GM19193 (cell line): Measurements from ENCODE around the gene GABRD.

Source experiments
- POLR2A ChIP-seq: IDR thresholded peaks from 4 replicates; pipeline ENCODE4 v1.6.1; 2011; ENCODE audit not compliant: insufficient read depth, insufficient read length; ENCODE audit errors: extremely low read depth

Gene GABRD

DNA sequence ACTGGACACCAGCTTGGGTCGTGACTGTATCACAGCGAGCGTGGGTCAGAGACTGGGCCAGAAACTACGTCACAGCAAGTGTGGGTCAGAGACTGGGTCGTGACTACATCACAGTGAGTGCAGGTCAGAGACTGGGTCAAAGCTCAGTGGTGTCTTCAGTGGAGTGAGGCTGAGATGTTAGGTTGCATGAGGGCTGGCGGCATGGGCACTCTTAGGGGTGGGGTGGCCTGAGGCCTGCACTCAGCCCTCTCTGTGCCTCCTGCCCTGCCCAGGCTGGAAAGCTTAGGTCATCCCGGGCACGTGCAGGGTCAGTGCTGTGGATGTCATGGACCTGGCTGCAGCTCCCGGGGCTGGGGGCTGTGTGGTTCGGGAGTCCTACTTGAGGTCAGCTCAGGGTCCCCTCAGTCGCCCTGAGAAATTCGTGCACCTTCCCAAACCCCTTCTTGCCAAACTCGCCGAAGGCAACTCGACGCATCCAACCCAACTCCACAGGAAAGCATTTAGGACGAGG lies 34.5 kb upstream of the GABRD start:
- no peak for TF ChIP-seq POLR2A

DNA sequence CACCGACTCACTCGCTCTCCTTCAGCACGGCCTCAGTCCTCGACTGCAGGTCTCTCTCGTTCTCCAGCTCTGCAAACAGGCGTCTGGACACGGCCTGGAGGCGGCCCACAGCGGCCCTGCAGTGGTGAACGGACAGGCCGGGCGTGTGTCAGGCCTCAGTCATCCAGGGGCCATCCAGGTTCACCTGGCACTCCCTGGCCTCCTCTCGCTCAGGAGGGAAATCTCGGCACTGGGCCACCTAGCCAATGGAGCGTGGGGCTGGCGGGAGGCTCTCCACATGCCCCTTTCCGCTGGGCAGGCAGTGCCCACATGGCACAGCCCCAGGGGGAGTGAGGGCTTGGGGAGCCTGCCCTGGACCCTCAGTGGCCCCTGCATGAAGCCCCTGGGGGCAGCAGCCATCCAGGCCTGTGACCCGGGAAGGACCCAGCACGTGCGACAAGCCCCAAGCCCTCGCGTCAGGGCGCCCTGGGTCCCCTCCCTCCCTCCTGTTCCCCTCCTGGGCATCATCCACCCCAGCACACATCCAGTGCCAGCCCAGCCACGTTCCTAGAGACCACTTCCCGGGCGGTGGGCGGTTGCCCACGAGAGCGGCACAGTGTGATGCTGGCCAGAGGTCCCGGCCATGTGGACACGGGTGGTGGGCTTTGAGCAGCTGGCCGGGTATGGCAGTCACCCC lies 33.6 kb upstream of the GABRD start:
- no peak for TF ChIP-seq POLR2A

DNA sequence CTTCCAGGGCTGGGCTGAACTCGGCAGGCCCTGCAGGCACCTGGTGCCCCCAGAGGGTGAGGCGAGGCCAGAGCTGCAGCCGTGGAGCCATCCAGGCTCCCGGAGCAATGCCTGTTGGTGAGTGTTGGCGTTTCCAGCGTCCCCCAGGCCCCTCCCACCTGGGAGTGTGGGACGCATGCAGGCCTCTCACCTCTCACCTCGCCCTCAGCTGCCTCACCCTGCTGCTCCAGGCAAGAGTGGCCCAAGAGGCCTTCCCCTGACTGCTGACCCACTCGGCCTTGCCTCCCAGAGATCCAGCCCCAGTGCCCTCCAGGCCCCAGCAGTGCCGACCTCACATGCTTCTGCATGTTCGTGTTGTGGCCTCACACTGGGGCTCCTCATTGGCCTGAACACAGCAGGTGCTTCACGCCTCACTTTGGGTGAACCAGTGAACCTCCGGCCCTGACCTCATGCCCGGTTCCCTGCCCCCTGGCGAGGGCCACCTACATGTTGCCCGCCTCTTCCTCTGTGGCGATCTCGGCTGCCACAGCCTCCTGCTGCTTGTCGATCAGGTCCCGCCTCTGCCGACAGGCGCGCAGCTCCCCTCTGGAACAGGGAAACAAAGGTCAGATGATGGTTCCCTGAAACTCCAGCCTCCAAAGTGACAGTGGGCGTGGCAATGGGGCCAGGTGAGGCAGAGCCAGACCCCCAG lies 32.5 kb upstream of the GABRD start:
- no peak for TF ChIP-seq POLR2A

DNA sequence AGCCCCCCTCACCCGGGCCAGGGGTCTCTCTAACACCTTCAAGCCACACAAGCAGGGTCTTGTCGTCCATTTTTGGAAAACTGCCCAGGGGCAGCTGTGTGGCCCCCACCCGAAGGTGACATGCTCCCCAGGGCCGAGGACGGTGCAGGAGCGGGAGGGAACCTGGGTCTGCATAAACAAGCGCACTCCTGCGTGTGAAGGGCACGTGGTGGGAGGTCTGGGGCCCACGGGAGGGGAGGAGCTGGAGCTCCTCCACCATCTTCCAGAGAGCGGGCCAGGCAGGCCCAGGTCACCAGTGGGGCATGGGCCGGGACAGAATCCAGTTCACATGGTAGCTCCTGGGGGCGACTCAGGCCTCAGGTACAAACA lies 32.0 kb upstream of the GABRD start:
- no peak for TF ChIP-seq POLR2A

DNA sequence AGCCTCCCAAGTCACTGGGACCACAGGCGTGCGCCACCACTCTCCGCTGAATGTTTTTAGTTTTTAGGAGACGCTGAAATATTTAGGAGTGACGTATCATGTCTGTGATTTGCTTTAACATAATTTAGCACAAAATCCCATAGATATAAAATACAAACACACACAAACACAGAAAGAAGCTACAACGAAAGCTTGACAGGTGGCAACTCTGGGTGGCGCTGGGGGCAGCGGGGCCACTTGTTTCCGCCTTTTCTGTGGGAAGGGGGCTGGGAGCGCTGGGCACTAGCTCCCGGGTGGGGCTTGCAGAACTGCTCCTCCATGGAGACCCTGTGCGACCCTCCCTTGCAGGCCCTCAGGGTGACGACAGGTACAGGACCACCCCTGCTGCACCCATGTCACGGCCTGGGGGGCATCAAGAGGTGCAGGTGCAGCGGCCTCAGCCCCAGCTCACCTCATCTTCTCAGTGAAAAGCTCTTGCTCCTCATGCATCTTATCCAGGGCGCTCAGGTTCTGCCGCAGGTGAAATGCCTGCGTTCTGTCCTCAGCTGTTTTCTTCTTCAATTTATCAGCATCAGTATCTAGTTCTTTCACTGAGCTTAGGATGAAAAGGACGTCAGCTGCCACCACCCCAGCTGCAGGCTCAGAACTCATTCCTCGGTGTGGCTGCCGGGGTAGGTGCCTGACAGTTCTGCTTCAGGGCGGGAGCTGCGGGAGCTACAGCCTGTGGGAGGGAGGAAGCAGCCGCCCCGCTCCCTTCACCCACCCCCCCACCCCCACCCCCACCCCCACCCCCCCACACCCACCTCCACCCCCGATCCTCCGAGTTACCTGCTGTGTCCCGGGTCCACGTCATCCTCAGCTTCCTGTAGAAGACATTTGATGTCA lies 30.8 kb upstream of the GABRD start:
- TF ChIP-seq POLR2A, result no peak

DNA sequence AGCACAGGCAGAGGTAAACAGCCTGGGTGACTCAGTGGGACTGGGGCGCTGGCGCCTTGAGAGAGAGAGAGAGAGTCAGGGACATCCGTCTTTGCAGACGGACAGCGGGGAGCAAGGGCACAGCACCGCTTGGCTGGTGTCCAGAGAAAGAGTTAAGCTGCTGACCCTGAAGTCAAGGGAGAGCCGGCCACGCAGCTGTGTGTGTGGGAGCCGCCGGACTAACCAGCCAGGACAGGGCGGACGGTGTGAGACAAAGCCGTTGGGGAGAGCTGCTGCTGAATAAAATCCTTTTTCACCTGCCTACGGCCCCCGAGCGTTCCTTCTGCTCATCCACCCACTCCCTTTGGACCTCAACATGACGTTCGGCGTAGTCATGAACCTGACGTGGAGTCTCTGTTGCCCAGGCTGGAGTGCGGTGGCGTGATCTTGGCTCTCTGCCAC lies 30.0 kb upstream of the GABRD start:
- no peak for TF ChIP-seq POLR2A

DNA sequence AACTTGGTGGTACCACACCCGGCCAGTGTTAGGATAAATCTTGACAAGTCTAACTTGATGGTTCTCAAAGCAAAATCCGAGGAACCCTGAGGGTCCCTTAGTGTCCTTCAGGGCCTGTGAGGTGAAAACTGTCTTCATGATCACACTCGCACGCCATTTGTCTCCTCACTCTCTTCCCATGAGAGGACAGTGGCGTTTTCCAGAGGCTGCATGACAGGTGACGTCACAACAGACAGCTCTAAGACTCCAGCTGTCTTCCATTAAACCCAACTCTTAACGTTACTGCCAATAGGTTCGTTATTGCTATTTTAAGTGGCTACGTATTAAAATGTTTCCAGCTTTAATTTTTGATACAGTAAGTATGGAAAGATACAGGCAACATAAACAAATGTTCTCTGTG lies 29.4 kb upstream of the GABRD start:
- no peak for TF ChIP-seq POLR2A

DNA sequence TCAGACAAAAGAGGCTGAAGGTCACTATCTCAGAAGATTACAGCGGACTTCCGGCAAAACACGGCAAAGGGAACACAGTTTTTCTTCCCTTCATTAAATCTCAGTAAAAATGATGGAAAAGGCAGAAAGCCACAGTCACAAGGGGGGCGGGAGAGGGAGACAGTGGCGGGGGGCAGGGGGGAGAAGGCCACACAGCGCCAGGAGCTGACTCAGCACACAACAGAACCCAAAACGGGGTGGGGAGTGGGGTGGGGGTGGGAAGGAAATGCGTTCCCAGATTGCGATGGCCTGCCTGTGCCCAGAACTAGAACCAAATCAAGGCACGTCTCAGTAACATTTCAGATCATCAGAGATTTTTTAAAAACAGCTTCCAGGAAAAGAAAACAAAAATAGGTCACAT lies 28.9 kb upstream of the GABRD start:
- TF ChIP-seq POLR2A, result no peak

DNA sequence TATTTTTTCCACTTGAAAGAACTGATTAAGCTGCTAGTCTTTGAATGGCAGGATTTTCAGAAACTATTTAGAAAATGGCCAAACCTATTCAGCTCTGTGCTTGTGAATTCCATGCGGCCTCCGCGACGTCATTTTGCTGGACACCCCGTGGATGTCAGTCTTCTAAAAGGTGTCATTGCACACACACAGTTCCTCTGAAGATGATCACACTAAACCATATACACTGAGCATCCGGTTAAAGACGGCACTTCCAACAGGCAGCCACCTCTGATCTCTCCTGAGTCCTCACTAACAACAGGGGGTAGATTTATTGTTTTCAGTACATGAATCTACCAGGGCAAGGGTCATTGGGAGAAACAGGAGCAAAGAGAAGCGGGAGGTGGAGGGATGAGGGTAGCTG lies 24.6 kb upstream of the GABRD start:
- TF ChIP-seq POLR2A, result no peak

DNA sequence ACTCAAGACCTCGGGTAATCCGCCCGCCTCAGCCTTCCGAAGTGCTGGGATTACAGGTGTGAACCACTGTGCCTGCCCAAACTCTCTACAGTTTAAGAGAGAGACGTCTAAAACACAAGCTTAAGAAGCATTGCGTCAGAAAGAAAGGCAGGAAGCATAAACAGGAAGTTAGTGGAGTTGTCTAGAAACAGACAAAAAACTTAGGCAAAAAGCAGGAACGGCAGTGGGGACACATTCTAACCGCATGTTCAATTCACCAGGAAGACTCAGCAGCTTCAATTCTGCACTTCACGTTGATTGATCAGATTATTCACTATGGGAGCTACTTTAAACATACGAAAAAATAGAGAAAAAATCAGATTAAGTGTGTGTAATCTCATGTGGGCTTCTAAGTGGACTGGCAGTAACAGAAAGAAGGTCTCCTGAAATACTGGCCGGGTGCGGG lies 22.9 kb upstream of the GABRD start:
- no peak for TF ChIP-seq POLR2A

DNA sequence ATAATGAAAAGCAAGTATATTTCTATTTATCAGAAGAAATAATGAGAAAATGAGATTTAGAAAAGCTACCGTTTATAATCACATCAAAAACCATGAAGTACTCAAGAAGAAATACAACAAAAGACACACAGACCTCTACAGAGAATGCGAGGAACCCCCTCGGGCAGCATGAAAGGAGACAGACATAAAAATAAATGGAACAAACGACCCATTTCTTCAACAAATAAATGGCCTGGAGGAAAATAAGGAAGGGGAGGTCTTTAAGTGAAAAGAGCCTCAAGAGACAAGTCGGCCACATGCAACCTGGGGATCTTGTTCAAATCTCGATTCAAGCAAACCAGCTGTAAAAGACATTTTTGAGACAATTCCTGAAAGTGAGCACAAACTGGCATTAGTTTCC lies 21.6 kb upstream of the GABRD start:
- no peak for TF ChIP-seq POLR2A

DNA sequence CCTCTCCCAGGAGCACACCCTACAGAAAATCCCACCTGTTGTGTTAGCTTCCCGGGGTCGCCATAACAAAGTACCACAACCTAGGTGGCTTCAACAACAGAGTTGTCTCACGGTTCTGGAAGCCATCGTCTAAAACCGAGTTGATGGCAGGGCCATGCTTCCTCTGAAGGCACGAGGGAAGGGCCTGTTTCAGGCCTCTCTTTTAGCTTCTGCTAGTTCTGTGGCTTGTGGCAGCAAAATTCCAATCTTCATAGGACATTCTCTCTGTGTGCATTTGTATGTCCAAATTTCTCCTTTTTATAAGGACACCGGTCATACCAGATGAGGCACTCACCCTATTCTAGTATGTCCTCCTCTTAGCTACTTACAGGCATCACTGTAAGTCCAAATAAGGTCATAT lies 18.7 kb upstream of the GABRD start:
- TF ChIP-seq POLR2A, result no peak

DNA sequence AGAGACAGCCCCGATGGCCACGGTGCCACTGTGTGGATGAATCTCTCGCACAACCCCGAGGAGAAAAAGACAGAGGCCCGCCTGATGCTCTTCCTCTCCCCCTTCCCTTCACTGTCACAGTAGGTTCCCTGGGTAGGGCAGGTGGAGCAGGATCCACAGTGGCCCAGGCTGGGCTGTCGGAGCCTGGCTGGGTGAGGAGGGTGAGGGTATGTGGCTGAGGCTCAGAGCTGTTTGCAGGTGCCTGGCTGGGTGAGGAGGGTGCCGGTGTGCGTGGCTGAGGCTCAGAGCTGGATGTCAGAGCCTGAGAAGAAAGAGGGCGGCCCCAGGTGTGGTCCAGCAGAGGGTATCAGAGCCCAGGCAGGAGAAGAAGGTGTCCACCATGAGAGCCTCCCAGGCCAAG lies 18.3 kb upstream of the GABRD start:
- TF ChIP-seq POLR2A, result no peak

DNA sequence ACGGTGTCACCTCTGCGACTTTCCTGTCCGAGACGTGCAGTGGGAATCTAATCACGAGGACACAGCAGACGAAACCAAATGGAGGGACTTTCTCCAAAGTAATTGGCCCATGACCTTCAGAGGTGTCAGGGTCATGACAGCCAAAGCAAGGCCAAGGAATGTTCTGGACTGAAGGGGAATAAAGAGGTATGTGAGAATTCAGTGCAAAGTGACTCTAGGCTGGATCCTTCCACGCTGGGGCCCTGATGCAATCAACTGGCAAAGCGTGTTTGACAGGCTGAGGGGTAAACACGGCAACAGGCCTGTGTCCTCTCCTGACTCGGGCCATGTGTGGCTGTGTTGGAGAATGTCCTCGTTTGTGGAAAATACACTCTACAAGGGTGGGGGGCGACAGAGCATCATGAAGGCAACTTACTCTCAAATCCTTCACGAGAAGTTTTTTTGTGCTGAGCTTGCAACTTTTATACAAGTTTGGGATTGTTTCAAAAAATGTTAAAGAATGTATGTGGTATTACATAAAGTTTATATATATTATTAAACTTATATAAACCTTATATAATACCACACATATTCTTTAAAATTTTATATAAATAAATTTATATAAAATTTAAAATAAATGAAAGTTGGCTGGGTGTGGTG lies 17.3 kb upstream of the GABRD start:
- TF ChIP-seq POLR2A, result no peak
